GM06990 (cell line): ENCODE results near the gene ALK.

ENCODE experiments used
- DNase-seq: peaks from one replicate; pipeline ENCODE4 v3.0.0-alpha.2; 2011; ENCODE audit not compliant: insufficient read length; ENCODE audit errors: extremely low read depth
- H3K27me3 ChIP-seq: replicated peaks from 2 replicates; pipeline ENCODE4 v1.6.0; 2011; ENCODE audit warnings: low read length; ENCODE audit not compliant: control insufficient read depth, insufficient read depth
- H3K36me3 ChIP-seq: 2 replicates; pipeline ENCODE4 v1.5.1; 2011; ENCODE audit warnings: low read length; ENCODE audit not compliant: control insufficient read depth, insufficient read depth
- H3K4me3 ChIP-seq: replicated peaks from 2 replicates; pipeline ENCODE4 v1.5.1; 2011; ENCODE audit warnings: low read depth, mild to moderate bottlenecking, control low read depth, low read length
- CTCF ChIP-seq: IDR thresholded peaks from 2 replicates; pipeline ENCODE4 v1.5.1; 2011; ENCODE audit warnings: low read length, control low read depth, mild to moderate bottlenecking, inconsistent platforms; ENCODE audit not compliant: insufficient read depth, poor library complexity, severe bottlenecking

Gene ALK

GRCh38 chr2:29688429-29688828, 233.0 kb downstream of the ALK start:
- DNase-seq = no peak
- H3K36me3 ChIP-seq = no peaks in the 10 kb centered on the region
- no peak for TF ChIP-seq CTCF
- no peaks in the 10 kb centered on the region for H3K27me3 ChIP-seq
- no peak overlapping the region for H3K4me3 ChIP-seq

GRCh38 chr2:29687121-29687520, 234.3 kb downstream of the ALK start:
- DNase-seq = no peak
- Histone ChIP-seq H3K4me3 (no peak overlapping the region), H3K27me3 (no peaks in the 10 kb centered on the region), H3K36me3 (no peaks in the 10 kb centered on the region)
- TF ChIP-seq CTCF = no peak

GRCh38 chr2:29676886-29677453, 244.4 kb downstream of the ALK start:
- Histone ChIP-seq H3K4me3 (no peak overlapping the region), H3K36me3 (no peaks in the 10 kb centered on the region), H3K27me3 (no peaks in the 10 kb centered on the region)
- TF ChIP-seq CTCF = no peak
- no peak for DNase-seq

GRCh38 chr2:29664578-29664977, 256.8 kb downstream of the ALK start:
- no peaks in the 10 kb centered on the region for H3K36me3 ChIP-seq
- TF ChIP-seq CTCF = no peak
- H3K4me3 ChIP-seq = no peak overlapping the region
- DNase-seq = no peak
- no peaks in the 10 kb centered on the region; the same call in 1 of the 2 replicates for H3K27me3 ChIP-seq

- no peak for TF ChIP-seq CTCF
- no peak for DNase-seq
Measured at GRCh38 chr2:29663268-29663667, 258.1 kb downstream of the ALK start.

GRCh38 chr2:29662861-29663260, 258.5 kb downstream of the ALK start:
- Histone ChIP-seq H3K4me3 (no peak overlapping the region), H3K36me3 (no peaks in the 10 kb centered on the region), H3K27me3 (no peaks in the 10 kb centered on the region; the same call in 1 of the 2 replicates)
- TF ChIP-seq CTCF = no peak
- no peak for DNase-seq

More at GRCh38 chr2:29663268-29663667, 258.1 kb downstream of the ALK start:
- Histone ChIP-seq H3K36me3 (no peaks in the 10 kb centered on the region), H3K4me3 (no peak overlapping the region), H3K27me3 (no peaks in the 10 kb centered on the region; the same call in 1 of the 2 replicates)
